Measurements from ENCODE around the gene C3orf18. TPM values are rescaled to one million over a fixed set of nuclear protein-coding genes. Genes with fewer than 3 reads are reported as not detected.

C3orf18 gene
- total and polyA plus RNA-seq, 9 of the 15 experiments (the other 6 are each of a cell fraction or from before 2014, with no cell fraction given), result 0.01 to 2.3 (median 0.94) TPM

- TF ChIP-seq NONO (IDR thresholded peaks at IDR 0.05; ENCODE audit: low read depth in 2 of 2, low read length in 1 of 2) (no peak), XRCC3 (IDR thresholded peaks at IDR 0.05) (no peak), SP1 (CRISPR knock-in tag; IDR thresholded peaks at IDR 0.05) (0 out of 2 replicates have a peak, but pooled peaks have one; percentile 9), SLC30A9 (CRISPR knock-in tag; IDR thresholded peaks at IDR 0.05) (no peak), SUPT5H (IDR thresholded peaks at IDR 0.05) (no peak), SMAD2 (IDR thresholded peaks at IDR 0.05; ENCODE audit: low read depth, low read length) (no peak), ATF1 (CRISPR knock-in tag; IDR thresholded peaks at IDR 0.05) (no peak), ATF1 (tag; IDR thresholded peaks at IDR 0.05) (peak; percentile 23; the same call in 1 of the 2 replicates), BACH1 (tag; IDR thresholded peaks at IDR 0.05) (no peak), SIN3B (IDR thresholded peaks at IDR 0.05; ENCODE audit: low read depth) (no peak), RBM25 (IDR thresholded peaks at IDR 0.05; ENCODE audit: low read depth, low read length, severe bottlenecking) (no peak), ZMIZ1 (IDR thresholded peaks at IDR 0.05; ENCODE audit: low read depth in 2 of 2, low read length in 2 of 2) (no peak), HEY1 (CRISPR knock-in tag; IDR thresholded peaks at IDR 0.05; ENCODE audit: borderline replicate concordance) (no peak), RFX1 (IDR thresholded peaks at IDR 0.05) (peak; percentile 74; the same call in 1 of the 2 replicates), ZNF282 (CRISPR knock-in tag; IDR thresholded peaks at IDR 0.05) (no peak), TCF7 (IDR thresholded peaks at IDR 0.05; ENCODE audit: borderline replicate concordance) (no peak), MYBL2 (IDR thresholded peaks at IDR 0.05; ENCODE audit: low read depth) (no peak), MYBL2 (CRISPR knock-in tag; IDR thresholded peaks at IDR 0.05; ENCODE audit: borderline replicate concordance) (no peak), ZNF699 (CRISPR knock-in tag; IDR thresholded peaks at IDR 0.05; ENCODE audit: insufficient replicate concordance) (no peak), BHLHE40 (IDR thresholded peaks at IDR 0.05; ENCODE audit: low read length) (0 out of 2 replicates have a peak, but pooled peaks have one; percentile 9), TEAD1 (CRISPR knock-in tag; IDR thresholded peaks at IDR 0.05) (no peak), CTCFL (IDR thresholded peaks at IDR 0.05; ENCODE audit: borderline replicate concordance, insufficient read depth, low read depth, low read length, poor library complexity, severe bottlenecking) (no peak), ZSCAN29 (IDR thresholded peaks at IDR 0.05) (no peak), CREM (IDR thresholded peaks at IDR 0.05; ENCODE audit: low read depth) (peak; percentile 84), RHOXF2B (CRISPR knock-in tag; conservative IDR thresholded peaks at IDR 0.05) (no peak), ELF4 (CRISPR knock-in tag; IDR thresholded peaks at IDR 0.05) (no peak), CSDE1 (IDR thresholded peaks at IDR 0.05) (no peak), DMBX1 (CRISPR knock-in tag; IDR thresholded peaks at IDR 0.05; ENCODE audit: borderline replicate concordance) (no peak), PML (IDR thresholded peaks at IDR 0.05; ENCODE audit: low read length) (no peak)
These were observed 49.2 kb upstream of the C3orf18 start (continued) for GRCh38 chr3:50616770-50617095.
